ENCODE measurements around the gene SF3B2.
"Not testable (repeated sequence)": the region's sequence is repeated elsewhere in the genome, so short reads cannot be mapped to it uniquely, and the experiment has no call there.

Gene SF3B2

GRCh38 chr11:66111158-66111557 is 59.0 kb downstream of the SF3B2 start:
- DNase-seq (ENCODE audit: low read depth in 2 of 2) = no peak

DNA sequence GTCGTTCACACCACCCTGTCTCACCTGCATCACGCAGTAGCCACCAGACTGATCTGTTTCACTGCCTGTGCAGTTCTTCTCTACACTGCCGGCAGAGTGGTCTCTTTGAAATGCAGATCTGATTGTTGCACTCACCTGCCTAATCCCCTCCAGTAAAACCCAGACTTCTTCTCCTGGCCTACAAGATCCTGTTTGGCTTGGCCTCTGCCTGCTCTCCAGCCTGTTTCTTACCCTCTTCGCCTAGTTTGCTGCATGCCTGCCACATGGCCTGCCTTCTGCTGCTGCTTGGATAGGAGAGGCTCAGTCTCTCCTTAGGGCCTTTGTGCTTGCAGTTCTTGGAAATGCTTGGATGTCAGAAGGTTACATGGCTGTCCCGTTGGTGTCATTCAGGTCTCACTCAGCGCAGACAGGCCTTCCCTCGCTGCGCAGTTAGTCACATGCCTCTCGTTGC is 59.9 kb downstream of the SF3B2 start:
- no peak for DNase-seq (ENCODE audit: low read depth in 2 of 2)

DNA sequence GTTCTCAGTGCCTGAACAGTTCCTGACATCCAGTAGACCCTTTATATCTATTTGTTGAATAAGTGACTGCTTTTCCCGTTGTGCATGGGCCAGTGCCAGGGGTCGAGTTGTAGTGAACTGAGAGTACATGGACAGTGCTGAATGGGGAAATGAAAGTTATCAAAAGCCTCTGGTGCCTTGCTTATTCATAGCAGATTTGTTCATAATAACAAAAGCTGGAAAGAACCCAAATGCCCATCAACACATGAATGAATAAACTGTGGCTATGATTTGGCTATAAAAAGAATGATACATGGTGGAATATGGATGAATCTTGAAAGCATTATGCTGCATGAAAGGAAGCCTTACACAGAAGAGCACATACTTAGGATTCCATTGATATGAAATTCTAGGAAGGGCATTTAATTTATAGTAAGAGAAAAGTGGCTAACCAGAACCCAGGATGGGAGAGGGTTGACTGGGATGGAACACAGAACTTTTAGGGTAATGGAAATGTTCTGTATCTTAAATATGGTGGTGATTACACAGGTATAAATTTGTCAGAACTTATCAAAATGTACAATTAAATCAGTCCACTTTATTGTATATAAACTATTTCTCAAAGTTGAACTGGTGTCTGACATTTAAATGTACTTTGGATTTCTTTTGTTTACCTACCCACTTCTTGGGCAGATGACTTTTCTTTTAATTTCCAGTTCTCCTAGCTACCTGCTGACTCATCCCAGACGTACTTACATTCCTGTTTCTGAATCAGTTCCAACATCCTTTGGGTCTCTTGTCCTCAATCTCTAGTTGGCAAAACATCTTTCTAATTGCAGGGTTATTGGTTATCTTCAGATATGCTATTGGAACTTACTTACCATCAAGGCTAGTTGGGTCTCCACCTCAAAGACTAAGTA is 60.7 kb downstream of the SF3B2 start:
- no peak for DNase-seq (ENCODE audit: low read depth in 2 of 2)

GRCh38 chr11:66114957-66115356 is 62.8 kb downstream of the SF3B2 start:
- not testable (repeated sequence) for DNase-seq (ENCODE audit: low read depth in 2 of 2)

- no peak for DNase-seq (ENCODE audit: low read depth in 2 of 2)
These were observed 63.6 kb downstream of the SF3B2 start for GRCh38 chr11:66115638-66116301.

DNA sequence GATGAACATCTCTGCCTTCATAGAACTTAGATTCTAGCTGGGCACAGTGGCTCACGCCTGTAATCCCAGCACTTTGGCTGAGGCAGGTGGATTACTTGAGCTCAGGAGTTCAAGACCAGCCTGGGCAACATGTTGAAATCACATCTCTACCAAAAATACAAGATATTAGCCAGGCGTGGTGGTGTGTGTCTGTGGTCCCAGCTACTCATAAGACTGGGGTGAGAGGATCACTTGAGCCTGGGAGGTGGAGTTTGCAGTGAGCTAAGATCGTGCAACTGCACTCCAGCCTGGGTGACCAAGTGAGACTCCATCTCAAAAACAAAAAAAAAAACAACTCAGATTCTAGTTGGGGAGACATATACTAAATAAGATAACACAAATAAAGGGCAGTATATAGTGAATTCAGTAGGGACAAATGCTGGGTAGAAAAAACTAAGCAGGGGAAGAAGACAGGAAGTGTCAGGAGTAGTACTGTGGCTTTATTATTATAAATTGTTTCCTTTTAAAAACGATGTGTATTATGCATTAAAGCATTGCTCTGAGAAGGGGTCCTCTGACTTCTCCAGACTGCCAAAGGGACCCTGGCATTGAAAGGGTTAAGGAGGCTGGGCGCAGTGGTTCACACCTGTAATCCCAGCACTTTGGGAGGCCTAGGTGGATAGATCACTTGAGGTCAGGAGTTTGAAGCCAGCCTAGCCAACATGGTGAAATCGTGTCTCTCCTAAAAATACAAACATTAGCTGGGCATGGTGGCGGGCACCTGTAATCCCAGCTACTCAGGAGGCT is 64.6 kb downstream of the SF3B2 start:
- DNase-seq (ENCODE audit: low read depth in 2 of 2) = no peak

DNA sequence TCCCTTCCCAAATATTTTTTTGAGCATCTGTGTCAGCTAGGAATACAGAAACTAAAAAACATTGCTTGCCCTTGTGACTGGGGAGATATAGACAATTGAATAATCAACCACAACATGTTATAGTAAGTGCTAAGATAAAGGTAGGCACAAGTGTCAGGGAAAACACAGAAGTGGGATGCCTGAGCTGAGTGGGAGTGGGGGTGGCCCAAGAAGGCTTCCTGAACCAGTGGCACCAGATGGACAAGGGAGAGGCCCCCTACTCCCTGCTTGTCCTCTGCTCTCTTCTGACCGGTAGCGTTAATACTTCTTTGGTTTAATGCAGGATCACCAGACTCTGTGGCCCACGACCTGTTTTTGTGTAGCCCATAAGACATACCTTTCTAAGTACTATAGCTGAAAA is 66.7 kb downstream of the SF3B2 start:
- DNase-seq (ENCODE audit: low read depth in 2 of 2) = no peak

Measured in stimulated activated CD8-positive, alpha-beta memory T cell treated with anti-CD3 and anti-CD28 coated beads, Interleukin-15, amount 100 ng/mL, for 48 hours (primary cell).